GM08714 (cell line): ENCODE measurements around the gene OR2A2.
"Not testable (repeated sequence)": the region's sequence is repeated elsewhere in the genome, so short reads cannot be mapped to it uniquely, and the experiment has no call there.

Source experiments
- H3K4me3 ChIP-seq: fragments of 200-500 bp; sonication (Bioruptor generic); 2 replicates; pipeline ENCODE4 v1.5.1; 2014; ENCODE audit warnings: mild to moderate bottlenecking, low read length, inconsistent platforms
- ZNF274 ChIP-seq: IDR thresholded peaks from 2 replicates; pipeline ENCODE4 v1.6.1; 2012; ENCODE audit warnings: mild to moderate bottlenecking, low read depth, low read length

The OR2A2 gene

GRCh38 chr7:144122876-144123275 is 13.5 kb downstream of the OR2A2 start, which contains the start of gene OR2A14:
OR2A14 (plus strand) TSS chr7:144123176; CDS start chr7:144129113, 5,937 bp downstream.
- no peak for TF ChIP-seq ZNF274
- H3K4me3 ChIP-seq, result no peak within 1 kb of the TSS

- no peak for TF ChIP-seq ZNF274
- no peak overlapping the region for H3K4me3 ChIP-seq
Observed at GRCh38 chr7:144127714-144128334, 18.4 kb downstream of the OR2A2 start.

GRCh38 chr7:144129601-144130000 is 20.2 kb downstream of the OR2A2 start:
- H3K4me3 ChIP-seq, result not testable (repeated sequence)

GRCh38 chr7:144130730-144131129 is 21.3 kb downstream of the OR2A2 start:
- no peak for TF ChIP-seq ZNF274
- no peak overlapping the region for H3K4me3 ChIP-seq

GRCh38 chr7:144132262-144132661 is 22.9 kb downstream of the OR2A2 start:
- H3K4me3 ChIP-seq, result no peak overlapping the region
- no peak for TF ChIP-seq ZNF274

GRCh38 chr7:144133307-144133706 is 23.9 kb downstream of the OR2A2 start:
- H3K4me3 ChIP-seq, result no peak overlapping the region
- TF ChIP-seq ZNF274, result no peak

GRCh38 chr7:144134116-144134515 is 24.7 kb downstream of the OR2A2 start:
- no peak overlapping the region for H3K4me3 ChIP-seq
- TF ChIP-seq ZNF274, result no peak

- TF ChIP-seq ZNF274, result no peak
- H3K4me3 ChIP-seq, result no peak overlapping the region
Observed at GRCh38 chr7:144137501-144137900, 28.1 kb downstream of the OR2A2 start.

- no peak for TF ChIP-seq ZNF274
Observed at GRCh38 chr7:144142187-144142586, 32.8 kb downstream of the OR2A2 start.

GRCh38 chr7:144144426-144144825 is 35.0 kb downstream of the OR2A2 start:
- TF ChIP-seq ZNF274, result no peak
- H3K4me3 ChIP-seq, result no peak overlapping the region

More at GRCh38 chr7:144142187-144142586, 32.8 kb downstream of the OR2A2 start:
- H3K4me3 ChIP-seq, result no peak overlapping the region

GRCh38 chr7:144148224-144148827 is 38.9 kb downstream of the OR2A2 start:
- no peak overlapping the region for H3K4me3 ChIP-seq
- TF ChIP-seq ZNF274, result no peak

- TF ChIP-seq ZNF274, result no peak
- H3K4me3 ChIP-seq, result no peak overlapping the region
Observed at GRCh38 chr7:144158861-144159260, 49.5 kb downstream of the OR2A2 start.
